Liver (tissue), 9 donors: Measurements from ENCODE around the gene EVC. TPM values are rescaled to one million over a fixed set of nuclear protein-coding genes. Genes with fewer than 3 reads are reported as not detected.

ENCODE experiments used
- DNase-seq: peaks from one replicate; pipeline ENCODE4 v3.0.0-alpha.2; 2017; ENCODE audit warnings: low spot score
- H3K27ac ChIP-seq, 2 donors: one replicate each; pipeline ENCODE4 v1.7.0; 2013; ENCODE audit warnings: inconsistent platforms in 2 of 2, low read length in 2 of 2, control low read depth in 1 of 2, low read depth in 1 of 2, mild to moderate bottlenecking in 1 of 2
- H3K27me3 ChIP-seq, 4 donors: one replicate each; pipeline versions ENCODE4 v1.6.1 to v1.7.0; 2013; ENCODE audit warnings: low read length in 3 of 4, inconsistent platforms in 1 of 4, mild to moderate bottlenecking in 1 of 4, moderate library complexity in 1 of 4; ENCODE audit not compliant: control insufficient read depth in 4 of 4, insufficient read depth in 4 of 4
- H3K36me3 ChIP-seq, 4 donors: one replicate each; pipeline versions ENCODE4 v1.6.1 to v1.7.0; 2013; ENCODE audit warnings: low read length in 3 of 4, mild to moderate bottlenecking in 3 of 4, low read depth in 1 of 4, moderate library complexity in 1 of 4; ENCODE audit not compliant: control insufficient read depth in 4 of 4, insufficient read depth in 3 of 4
- H3K4me1 ChIP-seq, 4 donors: one replicate each; pipeline versions ENCODE4 v1.6.1 to v1.7.0; 2013; ENCODE audit warnings: low read length in 3 of 4, mild to moderate bottlenecking in 3 of 4, moderate library complexity in 1 of 4; ENCODE audit not compliant: control insufficient read depth in 4 of 4, insufficient read depth in 4 of 4
- H3K4me3 ChIP-seq, 3 donors: one replicate each; pipeline versions ENCODE4 v1.6.1 to v1.7.0; 2013; ENCODE audit warnings: low read length in 3 of 3, control low read depth in 1 of 3, low read depth in 1 of 3, mild to moderate bottlenecking in 1 of 3
- H3K9ac ChIP-seq, 2 donors: one replicate each; pipeline ENCODE4 v1.7.0; 2013; ENCODE audit warnings: low read length in 2 of 2, mild to moderate bottlenecking in 2 of 2, moderate library complexity in 2 of 2, control low read depth in 1 of 2, low read depth in 1 of 2
- H3K9me3 ChIP-seq, 4 donors: one replicate each; pipeline versions ENCODE4 v1.6.1 to v1.7.0; 2013; ENCODE audit warnings: low read length in 3 of 4; ENCODE audit not compliant: control insufficient read depth in 4 of 4
- EGR1 ChIP-seq, 2 donors: IDR thresholded peaks; 2 replicates each; pipeline ENCODE4 v1.6.1; 2016 to 2018; ENCODE audit warnings: antibody characterized with exemption in 2 of 2, low read depth in 2 of 2
- FOXA1 ChIP-seq: IDR thresholded peaks from 2 replicates; pipeline ENCODE4 v1.6.1; 2016; ENCODE audit warnings: antibody characterized with exemption
- GABPA ChIP-seq, 2 donors: IDR thresholded peaks in 1 of 2; conservative IDR thresholded peaks in 1 of 2; 2 replicates each; pipeline ENCODE4 v1.6.1; 2016; ENCODE audit warnings: antibody characterized with exemption in 2 of 2, mild to moderate bottlenecking in 1 of 2, moderate library complexity in 1 of 2
- HNF4A ChIP-seq, 2 donors: conservative IDR thresholded peaks; 2 replicates each; pipeline ENCODE4 v1.6.1; 2016; ENCODE audit warnings: antibody characterized with exemption in 2 of 2, mild to moderate bottlenecking in 2 of 2
- HNF4G ChIP-seq: IDR thresholded peaks from 2 replicates; pipeline ENCODE4 v1.6.1; 2016; ENCODE audit warnings: antibody characterized with exemption
- JUND ChIP-seq, 2 donors: IDR thresholded peaks; 2 replicates each; pipeline ENCODE4 v1.6.1; 2016; ENCODE audit warnings: antibody characterized with exemption in 2 of 2
- MAX ChIP-seq: IDR thresholded peaks from 2 replicates; pipeline ENCODE4 v1.6.1; 2016; ENCODE audit warnings: antibody characterized with exemption
- NR2F2 ChIP-seq: IDR thresholded peaks from 2 replicates; pipeline ENCODE4 v1.6.1; 2016; ENCODE audit warnings: antibody characterized with exemption
- RAD21 ChIP-seq, 2 donors: IDR thresholded peaks; 2 replicates each; pipeline ENCODE4 v1.6.1; 2016; ENCODE audit warnings: antibody characterized with exemption in 2 of 2, mild to moderate bottlenecking in 2 of 2
- RXRA ChIP-seq, 2 donors: IDR thresholded peaks; 2 replicates each; pipeline ENCODE4 v1.6.1; 2017 to 2018; ENCODE audit warnings: antibody characterized with exemption in 2 of 2, mild to moderate bottlenecking in 1 of 2
- SP1 ChIP-seq: IDR thresholded peaks from 2 replicates; pipeline ENCODE4 v1.6.1; 2018; ENCODE audit warnings: antibody characterized with exemption, mild to moderate bottlenecking
- TAF1 ChIP-seq: conservative IDR thresholded peaks from 2 replicates; pipeline ENCODE4 v1.6.1; 2016; ENCODE audit warnings: antibody characterized with exemption, mild to moderate bottlenecking
- YY1 ChIP-seq: IDR thresholded peaks from 2 replicates; pipeline ENCODE4 v1.6.1; 2016; ENCODE audit warnings: antibody characterized with exemption, mild to moderate bottlenecking
- ZBTB33 ChIP-seq: IDR thresholded peaks from 2 replicates; pipeline ENCODE4 v1.6.1; 2016; ENCODE audit warnings: antibody characterized with exemption
- WGBS: extraction: QIAGEN DNeasy Blood & Tissue Kit; methylation state at CpG from one replicate; pipeline ENCODE4 v1.1.7; 2013; 5-methylcytosine and 5-hydroxymethylcytosine counted together
- polyA plus RNA-seq, 2 donors: library from polyadenylated mRNA; stranded (reverse) in 1 of 2; unstranded in 1 of 2; fragments of 200-250 nt in 1 of 2; fragments of >200 nt in 1 of 2; fragmentation: Nextera tagmentation in 1 of 2; extraction: Ambion mirVana in 1 of 2; gene quantifications; one replicate each; pipeline versions ENCODE4 v1.2.1 to v1.2.3, GENCODE V29; 2013 to 2015
- total RNA-seq, 2 donors: library from RNA; depleted of rRNA; stranded (reverse); fragments of >200 nt; gene quantifications; one replicate each; pipeline ENCODE4 v1.2.3, GENCODE V29; 2014
- TF ChIP-seq, protein P1 (sequence below): fragments of 150-350 bp; IDR thresholded peaks from 2 replicates; pipeline ENCODE4 v1.5.1; 2017; ENCODE audit warnings: improper control_type of control experiment, low read depth, low read length; ENCODE audit not compliant: missing input control
- TF ChIP-seq, protein P2 (sequence below): IDR thresholded peaks from 2 replicates; pipeline ENCODE4 v1.6.1; 2016; ENCODE audit warnings: antibody characterized with exemption
- TF ChIP-seq, protein P3 (sequence below): IDR thresholded peaks from 2 replicates; pipeline ENCODE4 v1.6.1; 2016; ENCODE audit warnings: antibody characterized with exemption, mild to moderate bottlenecking
- donor health status: healthy.
- donor health status: healthy.
- donor health status: healthy.
- donor health status: healthy.
- donor health status: healthy.

The EVC gene
- total and polyA plus RNA-seq, 4 donors: 0.76 to 10.9 (median 3.2) TPM

DNA sequence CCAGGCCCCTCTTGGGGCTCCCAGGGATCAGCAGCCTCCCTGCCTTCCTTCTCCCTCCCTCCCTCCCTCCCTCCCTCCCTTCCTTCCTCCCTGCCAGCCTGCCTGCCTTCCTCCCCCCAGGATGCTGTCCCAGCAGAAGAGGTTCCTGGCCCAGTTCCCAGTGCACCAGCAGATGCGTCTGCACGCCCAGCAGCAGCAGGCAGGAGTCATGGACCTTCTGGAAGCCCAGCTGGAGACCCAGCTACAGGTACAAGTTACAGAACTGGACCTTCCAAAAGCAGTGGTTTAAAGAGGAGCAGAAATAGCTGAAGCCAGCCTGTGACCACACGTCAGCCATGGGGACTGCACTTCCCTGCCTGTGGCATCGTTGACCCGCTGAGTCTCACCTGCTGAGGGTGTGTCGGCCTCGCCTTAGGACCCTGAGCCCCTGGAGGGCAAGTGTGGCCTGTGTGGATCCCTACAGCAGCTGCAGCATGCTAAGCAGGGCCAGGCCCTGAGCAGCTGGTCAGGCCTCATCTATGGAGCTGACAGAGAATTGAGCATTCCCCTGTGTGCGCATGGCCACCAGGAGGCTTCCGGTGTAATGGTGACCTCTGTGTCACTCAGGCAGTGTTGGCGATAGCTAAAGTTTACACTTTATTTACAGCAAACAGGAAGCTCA is 97.2 kb downstream of the EVC start:
- TF ChIP-seq EGR1 (IDR thresholded peaks at IDR 0.05; ENCODE audit: low read depth in 2 of 2) (no peak), TAF1 (no peak), RXRA (IDR thresholded peaks at IDR 0.05) (no peak), YY1 (no peak), GABPA (IDR thresholded peaks at IDR 0.05 in 1 of 2, conservative IDR thresholded peaks at IDR 0.05 in 1 of 2) (no peak), HNF4A (conservative IDR thresholded peaks at IDR 0.05) (no peak), FOXA1 (no peak), NR2F2 (no peak), ZBTB33 (no peak), RAD21 (IDR thresholded peaks at IDR 0.05) (no peak), MAX (no peak), HNF4G (no peak), SP1 (no peak), JUND (IDR thresholded peaks at IDR 0.05) (no peak)
- TF ChIP-seq, protein P1, sequence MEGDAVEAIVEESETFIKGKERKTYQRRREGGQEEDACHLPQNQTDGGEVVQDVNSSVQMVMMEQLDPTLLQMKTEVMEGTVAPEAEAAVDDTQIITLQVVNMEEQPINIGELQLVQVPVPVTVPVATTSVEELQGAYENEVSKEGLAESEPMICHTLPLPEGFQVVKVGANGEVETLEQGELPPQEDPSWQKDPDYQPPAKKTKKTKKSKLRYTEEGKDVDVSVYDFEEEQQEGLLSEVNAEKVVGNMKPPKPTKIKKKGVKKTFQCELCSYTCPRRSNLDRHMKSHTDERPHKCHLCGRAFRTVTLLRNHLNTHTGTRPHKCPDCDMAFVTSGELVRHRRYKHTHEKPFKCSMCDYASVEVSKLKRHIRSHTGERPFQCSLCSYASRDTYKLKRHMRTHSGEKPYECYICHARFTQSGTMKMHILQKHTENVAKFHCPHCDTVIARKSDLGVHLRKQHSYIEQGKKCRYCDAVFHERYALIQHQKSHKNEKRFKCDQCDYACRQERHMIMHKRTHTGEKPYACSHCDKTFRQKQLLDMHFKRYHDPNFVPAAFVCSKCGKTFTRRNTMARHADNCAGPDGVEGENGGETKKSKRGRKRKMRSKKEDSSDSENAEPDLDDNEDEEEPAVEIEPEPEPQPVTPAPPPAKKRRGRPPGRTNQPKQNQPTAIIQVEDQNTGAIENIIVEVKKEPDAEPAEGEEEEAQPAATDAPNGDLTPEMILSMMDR: no peak
- TF ChIP-seq, protein P2, sequence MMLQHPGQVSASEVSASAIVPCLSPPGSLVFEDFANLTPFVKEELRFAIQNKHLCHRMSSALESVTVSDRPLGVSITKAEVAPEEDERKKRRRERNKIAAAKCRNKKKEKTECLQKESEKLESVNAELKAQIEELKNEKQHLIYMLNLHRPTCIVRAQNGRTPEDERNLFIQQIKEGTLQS: no peak
- TF ChIP-seq, protein P3, sequence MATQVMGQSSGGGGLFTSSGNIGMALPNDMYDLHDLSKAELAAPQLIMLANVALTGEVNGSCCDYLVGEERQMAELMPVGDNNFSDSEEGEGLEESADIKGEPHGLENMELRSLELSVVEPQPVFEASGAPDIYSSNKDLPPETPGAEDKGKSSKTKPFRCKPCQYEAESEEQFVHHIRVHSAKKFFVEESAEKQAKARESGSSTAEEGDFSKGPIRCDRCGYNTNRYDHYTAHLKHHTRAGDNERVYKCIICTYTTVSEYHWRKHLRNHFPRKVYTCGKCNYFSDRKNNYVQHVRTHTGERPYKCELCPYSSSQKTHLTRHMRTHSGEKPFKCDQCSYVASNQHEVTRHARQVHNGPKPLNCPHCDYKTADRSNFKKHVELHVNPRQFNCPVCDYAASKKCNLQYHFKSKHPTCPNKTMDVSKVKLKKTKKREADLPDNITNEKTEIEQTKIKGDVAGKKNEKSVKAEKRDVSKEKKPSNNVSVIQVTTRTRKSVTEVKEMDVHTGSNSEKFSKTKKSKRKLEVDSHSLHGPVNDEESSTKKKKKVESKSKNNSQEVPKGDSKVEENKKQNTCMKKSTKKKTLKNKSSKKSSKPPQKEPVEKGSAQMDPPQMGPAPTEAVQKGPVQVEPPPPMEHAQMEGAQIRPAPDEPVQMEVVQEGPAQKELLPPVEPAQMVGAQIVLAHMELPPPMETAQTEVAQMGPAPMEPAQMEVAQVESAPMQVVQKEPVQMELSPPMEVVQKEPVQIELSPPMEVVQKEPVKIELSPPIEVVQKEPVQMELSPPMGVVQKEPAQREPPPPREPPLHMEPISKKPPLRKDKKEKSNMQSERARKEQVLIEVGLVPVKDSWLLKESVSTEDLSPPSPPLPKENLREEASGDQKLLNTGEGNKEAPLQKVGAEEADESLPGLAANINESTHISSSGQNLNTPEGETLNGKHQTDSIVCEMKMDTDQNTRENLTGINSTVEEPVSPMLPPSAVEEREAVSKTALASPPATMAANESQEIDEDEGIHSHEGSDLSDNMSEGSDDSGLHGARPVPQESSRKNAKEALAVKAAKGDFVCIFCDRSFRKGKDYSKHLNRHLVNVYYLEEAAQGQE: no peak
- no peak for DNase-seq
- Histone ChIP-seq H3K9me3 (no peaks in the 10 kb centered on the region), H3K4me3 (no peak overlapping the region), H3K4me1 (no peaks in the 10 kb centered on the region), H3K27me3 (no peaks in the 10 kb centered on the region), H3K36me3 (peaks cover 0 to 18% (median 5%) of the 10 kb centered on the region in 4 donors), H3K27ac (no peak overlapping the region), H3K9ac (no peak overlapping the region)
- whole genome bisulfite sequencing: 78% methylated on average over 10 of the region's 10 CpGs
